Lung microvascular endothelial cell (primary cell): ENCODE data around the gene CISD3. TPM values are rescaled to one million over a fixed set of nuclear protein-coding genes. Genes with fewer than 3 reads are reported as not detected.

ENCODE experiments used
- DNase-seq, 2 donors: peaks; one replicate each; pipeline versions ENCODE4 v3.0.0 to v3.0.0-alpha.2; 2010; ENCODE audit warnings: low read depth in 2 of 2
- total RNA-seq: library from RNA; depleted of rRNA; stranded (reverse); fragments of >200 nt; gene quantifications from 2 replicates; pipeline ENCODE4 v1.2.1, GENCODE V29; 2014

Gene CISD3
- total RNA-seq, 1 donor from 2014 or later: 3.6 TPM

GRCh38 chr17:38743556-38744171 lies 13.5 kb downstream of the CISD3 start:
- DNase-seq: no peak

- DNase-seq: peak in 1 of 2 donors; percentile 31
Observed at GRCh38 chr17:38745545-38745944, 15.4 kb downstream of the CISD3 start.

- peak in 1 of 2 donors; percentile 22 for DNase-seq
Observed at GRCh38 chr17:38746004-38746848, 16.1 kb downstream of the CISD3 start.

GRCh38 chr17:38746849-38747462 lies 16.8 kb downstream of the CISD3 start:
- no peak for DNase-seq

GRCh38 chr17:38747463-38748148 lies 17.5 kb downstream of the CISD3 start:
- DNase-seq: peak in 1 of 2 donors; percentile 31

- peak; percentile 59 to 89 for DNase-seq
Observed at GRCh38 chr17:38748149-38748891, 18.2 kb downstream of the CISD3 start, which contains the start of gene PCGF2. Gene PCGF2 (minus strand): TSS chr17:38748336. CDS start chr17:38740402, 7,934 bp downstream.

- peak in 1 of 2 donors; percentile 18 for DNase-seq
Observed at GRCh38 chr17:38748892-38749222, 18.7 kb downstream of the CISD3 start.

GRCh38 chr17:38749223-38750043 lies 19.3 kb downstream of the CISD3 start:
- peak; percentile 74 to 85 for DNase-seq

- peak in 1 of 2 donors; percentile 27 for DNase-seq
Observed at GRCh38 chr17:38750044-38750311, 19.8 kb downstream of the CISD3 start.

GRCh38 chr17:38750312-38751121 lies 20.4 kb downstream of the CISD3 start:
- DNase-seq: peak; percentile 29 to 33

- DNase-seq: no peak
Observed at GRCh38 chr17:38751144-38751807, 21.1 kb downstream of the CISD3 start.

- peak; percentile 87 to 90 for DNase-seq
Observed at GRCh38 chr17:38751808-38752307, 21.7 kb downstream of the CISD3 start.

GRCh38 chr17:38752308-38753070 lies 22.3 kb downstream of the CISD3 start, which contains the start of gene PSMB3:
Gene PSMB3 (plus strand): TSS chr17:38752741. CDS start chr17:38752827, 86 bp downstream.
- DNase-seq: peak; percentile 100

GRCh38 chr17:38753071-38753506 lies 22.9 kb downstream of the CISD3 start:
- DNase-seq: no peak

- DNase-seq: peak; percentile 66 to 71
Observed at GRCh38 chr17:38761612-38762011, 31.5 kb downstream of the CISD3 start.

- DNase-seq: no peak
Observed at GRCh38 chr17:38762231-38762630, 32.1 kb downstream of the CISD3 start.

- DNase-seq: no peak
Observed at GRCh38 chr17:38766341-38766740, 36.2 kb downstream of the CISD3 start.

- DNase-seq: no peak
Observed at GRCh38 chr17:38768417-38768816, 38.3 kb downstream of the CISD3 start.
